HPDE6-E6E7 (cell line): ENCODE results near the gene CFAP161.

Source experiments
- DNase-seq: peaks from one replicate; pipeline ENCODE4 v3.0.0; 2011; ENCODE audit warnings: missing footprints; ENCODE audit errors: extremely low spot score

Gene CFAP161, protein sequence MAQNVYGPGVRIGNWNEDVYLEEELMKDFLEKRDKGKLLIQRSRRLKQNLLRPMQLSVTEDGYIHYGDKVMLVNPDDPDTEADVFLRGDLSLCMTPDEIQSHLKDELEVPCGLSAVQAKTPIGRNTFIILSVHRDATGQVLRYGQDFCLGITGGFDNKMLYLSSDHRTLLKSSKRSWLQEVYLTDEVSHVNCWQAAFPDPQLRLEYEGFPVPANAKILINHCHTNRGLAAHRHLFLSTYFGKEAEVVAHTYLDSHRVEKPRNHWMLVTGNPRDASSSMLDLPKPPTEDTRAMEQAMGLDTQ

DNA sequence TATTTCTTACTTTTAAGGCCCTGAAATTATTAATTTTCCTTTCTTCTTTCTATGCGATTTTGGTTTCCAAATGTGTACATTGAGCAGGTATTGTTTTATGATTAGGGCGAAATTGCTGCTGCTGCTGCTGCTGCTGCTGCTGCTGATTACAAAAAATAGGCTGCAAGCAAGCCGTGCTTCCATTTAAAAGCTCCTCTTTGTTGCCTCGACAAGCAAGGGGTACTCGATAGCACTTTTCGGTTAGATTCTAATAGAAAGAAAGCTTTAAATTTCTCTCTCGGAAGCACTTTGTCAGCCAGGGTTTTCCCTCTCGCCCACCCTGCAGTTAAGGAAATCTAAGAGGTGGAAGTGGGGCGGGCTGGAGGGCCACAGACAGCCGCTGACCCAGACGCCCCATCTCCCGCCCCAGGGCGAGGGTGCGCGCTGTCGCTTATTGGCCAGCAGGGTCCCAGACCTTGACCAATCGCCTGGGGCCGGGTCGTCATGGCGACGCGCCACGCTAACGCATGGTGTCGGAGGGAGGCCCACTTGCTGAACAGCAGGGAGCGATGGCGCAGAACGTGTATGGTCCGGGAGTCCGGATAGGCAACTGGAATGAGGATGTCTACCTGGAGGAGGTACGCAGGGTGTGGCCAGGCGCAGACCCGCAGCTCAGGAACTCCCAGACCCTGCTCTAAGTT is at the start of gene CFAP161:
Gene CFAP161, plus strand, starts transcription at position 489 of the 680 bp plus-strand sequence. Its CDS starts 60 bp downstream, at position 549.
- peak; percentile 29 for DNase-seq

DNA sequence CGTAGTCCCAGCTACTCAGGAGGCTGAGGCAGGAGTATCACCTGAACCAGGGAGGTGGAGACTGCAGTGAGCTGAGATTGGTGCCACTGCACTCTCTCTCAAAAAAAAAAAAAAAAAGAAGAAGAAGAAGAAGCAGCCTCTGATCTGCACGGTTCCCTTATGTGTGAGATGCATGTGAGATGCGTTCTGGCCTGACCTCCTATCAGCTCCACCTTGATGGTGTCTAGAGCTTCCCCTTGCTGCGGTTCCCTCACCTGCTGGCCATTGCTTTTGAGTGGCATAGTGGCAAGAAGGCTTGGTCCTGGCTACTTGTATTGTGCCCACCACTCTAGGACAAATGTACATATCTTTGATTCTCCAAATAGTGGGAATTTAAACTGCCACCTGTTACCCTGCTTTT is 49.4 kb upstream of the CFAP161 start:
- DNase-seq, result no peak

DNA sequence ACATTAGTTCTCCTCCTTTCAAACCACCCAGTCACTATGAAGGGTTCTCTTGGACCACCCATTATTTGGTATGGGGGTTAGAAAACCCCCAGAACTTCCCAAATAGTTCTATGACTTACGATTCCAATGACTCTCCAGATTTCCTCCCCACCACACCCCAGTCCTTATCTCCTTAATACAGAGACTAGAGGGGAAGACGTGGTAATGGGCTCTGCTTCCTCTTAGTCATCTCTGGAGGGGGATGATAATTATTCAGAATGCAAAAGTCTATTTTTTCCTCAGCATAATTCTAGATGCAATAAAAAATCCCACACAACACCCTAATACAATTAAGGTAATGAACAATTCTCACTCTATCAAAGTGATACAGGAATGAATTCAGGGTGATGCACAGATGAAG is 48.9 kb upstream of the CFAP161 start:
- DNase-seq, result no peak

DNA sequence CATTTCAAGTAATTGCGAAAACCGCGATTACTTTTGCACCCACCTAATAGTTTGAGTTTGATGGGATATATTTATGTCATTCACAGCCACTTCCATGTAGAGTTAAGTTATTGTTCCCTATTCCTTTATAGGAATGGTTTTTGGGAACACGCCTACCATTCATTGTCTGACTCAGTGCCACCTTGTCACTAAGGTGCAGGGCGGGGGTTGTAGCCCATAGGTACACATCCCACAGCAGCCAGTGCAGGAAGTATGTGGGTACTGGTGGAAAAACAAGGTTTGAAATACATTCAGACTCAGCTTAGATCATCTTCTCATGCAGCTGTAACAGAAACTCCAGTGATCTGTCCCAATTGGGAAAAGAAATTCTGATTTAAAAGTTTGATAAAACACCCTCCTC is 48.2 kb upstream of the CFAP161 start:
- no peak for DNase-seq

DNA sequence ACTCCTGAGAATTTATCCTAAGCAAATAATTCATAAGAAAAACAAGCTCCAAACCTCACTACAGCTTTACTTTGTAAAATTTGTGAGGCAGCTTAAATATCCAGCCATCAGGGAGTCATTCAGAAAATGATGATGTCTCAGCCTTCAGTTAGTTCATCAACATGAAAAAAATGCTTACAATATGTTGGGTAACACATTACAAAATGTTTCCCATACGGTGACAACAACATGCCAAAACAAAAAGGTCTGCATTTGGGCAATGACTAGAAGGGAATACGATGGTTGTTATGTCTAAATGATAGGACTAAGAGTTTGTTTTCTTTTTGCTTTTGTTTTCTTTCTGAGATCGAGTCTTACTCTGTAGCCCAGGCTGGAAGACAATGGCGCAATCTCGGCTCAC is 47.0 kb upstream of the CFAP161 start:
- DNase-seq, result no peak

DNA sequence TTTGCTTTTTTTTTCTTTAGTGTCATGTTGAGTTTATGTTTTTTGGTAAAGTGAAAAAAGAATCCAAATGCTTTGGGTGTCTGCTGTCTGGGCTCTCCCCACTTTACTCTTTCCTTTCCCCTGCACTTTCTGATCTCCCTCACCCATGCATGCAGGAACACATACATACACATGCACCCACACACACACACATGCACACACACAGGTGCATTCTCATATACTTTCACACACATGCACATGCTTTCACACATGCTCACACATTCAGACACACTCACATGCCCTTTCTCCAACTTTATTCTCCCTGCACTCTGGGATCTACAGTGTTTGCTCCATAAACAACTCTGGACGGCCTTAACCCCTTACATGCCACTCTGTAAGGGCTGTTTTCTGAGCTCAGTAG is 46.4 kb upstream of the CFAP161 start:
- DNase-seq, result no peak

DNA sequence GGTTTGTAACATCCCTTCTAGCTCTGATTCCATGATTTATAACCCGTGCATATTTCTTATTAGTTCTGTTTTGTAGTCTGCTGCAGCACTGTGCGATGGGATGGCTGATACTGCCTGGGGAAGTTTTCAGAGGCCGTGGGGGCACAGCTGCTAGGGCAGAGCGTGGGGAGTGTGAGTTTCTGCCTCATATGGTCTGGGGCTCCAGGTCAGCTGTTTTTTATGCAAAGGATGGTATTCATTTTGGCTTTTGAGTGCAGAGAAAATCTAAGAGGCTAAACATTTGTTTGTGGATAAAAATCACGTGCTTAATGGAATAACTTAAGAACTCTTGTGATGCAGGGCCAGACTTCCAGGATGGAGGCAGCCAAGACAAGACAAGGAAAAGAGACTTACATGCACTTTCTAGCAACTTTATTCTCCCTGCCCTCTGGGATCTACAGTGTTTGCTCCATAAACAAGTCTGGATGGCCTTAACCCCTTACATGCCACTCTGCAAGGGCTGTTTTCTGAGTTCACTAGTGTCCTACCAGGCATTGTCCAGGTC is 45.5 kb upstream of the CFAP161 start:
- no peak for DNase-seq

DNA sequence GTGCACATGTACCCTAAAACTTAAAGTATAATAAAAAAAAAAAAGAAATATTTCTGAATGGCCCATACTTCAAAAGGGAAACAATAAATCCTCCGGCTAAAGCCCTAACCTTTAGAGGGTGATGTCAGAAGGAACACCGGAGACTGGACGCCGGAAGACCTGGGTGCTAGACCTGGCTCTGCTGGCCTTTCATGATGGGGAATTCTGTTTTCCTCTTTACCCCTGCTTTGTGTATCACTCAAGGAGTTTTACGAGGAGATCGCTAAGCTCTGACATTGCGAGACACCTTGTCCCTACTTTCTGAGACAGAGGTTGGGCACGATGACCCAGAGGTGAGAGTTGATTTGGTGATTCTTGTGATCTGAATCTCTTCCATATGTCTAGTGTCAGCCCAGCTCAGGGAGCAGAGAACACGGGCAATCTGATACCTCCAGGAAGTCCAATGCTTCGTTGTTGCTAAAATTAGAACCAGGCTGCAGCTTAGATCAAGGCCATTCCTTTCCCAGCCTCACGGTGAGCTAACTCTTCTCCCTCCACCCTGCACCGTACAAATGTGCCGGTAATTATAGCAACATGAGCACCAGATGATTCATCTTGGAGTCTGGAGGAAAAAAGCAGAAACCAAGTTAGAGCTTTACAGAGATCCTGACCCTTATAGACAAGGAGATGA is 42.0 kb upstream of the CFAP161 start:
- peak; percentile 49 for DNase-seq

DNA sequence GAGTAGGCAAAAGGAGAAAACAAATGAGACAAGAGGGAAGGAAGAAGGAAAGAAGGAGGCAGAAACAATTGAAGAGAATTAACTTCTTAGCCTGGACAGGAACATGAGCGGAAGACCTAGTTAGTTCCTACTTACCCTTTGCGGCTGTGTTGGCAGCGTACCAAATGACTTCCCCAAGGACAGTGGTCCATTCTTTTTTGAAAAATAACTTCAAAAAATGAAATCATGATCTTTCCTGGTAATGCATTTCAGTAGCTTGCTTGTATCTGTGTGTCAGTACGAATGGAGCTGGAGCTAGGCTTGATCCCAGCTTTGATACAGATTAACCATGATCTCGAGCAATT is 41.5 kb upstream of the CFAP161 start:
- DNase-seq, result no peak

DNA sequence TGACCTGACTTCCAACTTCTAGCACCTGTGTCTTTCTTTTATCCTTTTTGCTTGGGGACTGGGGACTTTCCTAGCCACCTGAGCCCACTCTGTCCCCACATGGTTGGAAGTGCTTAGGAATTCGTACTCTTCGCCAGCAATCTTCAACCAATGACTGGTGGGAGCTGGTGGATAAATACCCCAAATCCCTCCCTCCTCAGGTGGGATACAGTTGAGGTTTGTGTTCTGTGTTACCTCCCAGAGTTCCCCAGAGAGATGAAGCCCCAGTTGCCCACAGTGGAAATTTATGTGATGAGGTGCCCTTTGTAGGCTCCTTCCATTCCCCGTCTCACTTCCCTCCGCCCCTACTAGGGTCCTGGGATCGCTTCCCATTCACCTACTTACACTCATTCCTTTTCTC is 40.1 kb upstream of the CFAP161 start:
- no peak for DNase-seq

DNA sequence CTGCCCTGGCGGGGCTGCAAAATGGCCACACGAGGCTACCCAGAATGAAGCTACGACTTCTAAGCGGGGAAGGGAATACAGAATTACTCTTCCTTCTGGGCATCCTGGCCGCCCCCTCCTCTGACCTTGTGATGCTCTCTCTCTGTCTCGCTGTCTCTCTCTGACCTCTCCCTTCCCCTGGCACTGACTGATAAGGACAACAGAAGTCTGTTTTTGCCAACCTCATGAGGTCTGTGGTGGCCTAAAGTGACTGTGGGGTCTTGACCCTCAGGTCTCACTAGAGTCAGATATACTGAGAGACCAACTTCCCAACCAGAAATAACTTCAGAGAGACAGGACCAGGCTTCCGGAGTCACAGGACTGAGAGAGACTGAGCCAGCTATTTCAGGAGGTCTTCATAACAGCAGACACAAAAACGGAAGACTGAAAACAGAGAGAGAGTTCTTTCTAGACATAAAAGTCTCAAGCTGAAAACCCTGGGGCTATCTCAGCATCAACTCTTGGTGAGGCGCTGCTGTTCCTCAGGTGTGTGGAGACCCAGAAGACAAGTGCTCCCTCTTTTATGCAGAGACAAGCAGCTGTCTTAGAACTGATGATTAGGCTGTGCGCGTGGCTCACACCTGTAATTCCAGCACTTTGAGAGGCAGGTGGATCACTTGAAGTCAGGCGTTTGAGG is 38.2 kb upstream of the CFAP161 start:
- DNase-seq, result no peak

DNA sequence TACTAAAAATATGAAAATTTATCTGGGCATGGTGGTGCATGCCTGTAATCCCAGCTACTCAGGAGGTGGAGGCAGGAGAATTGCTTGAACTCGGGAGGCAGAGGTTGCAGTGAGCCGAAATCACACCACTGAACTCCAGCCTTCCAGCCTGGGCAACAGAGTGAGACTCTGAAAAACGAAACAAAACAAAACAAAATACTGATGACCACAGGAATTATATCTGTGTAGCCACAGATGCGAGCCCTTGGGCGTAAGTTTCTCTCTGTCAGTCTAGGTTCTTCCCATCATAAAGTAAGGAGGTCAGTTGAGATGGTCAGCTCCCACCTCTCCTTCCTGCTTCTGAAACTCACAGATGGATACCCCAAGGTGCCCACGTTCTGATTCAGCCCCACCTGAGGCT is 37.7 kb upstream of the CFAP161 start:
- no peak for DNase-seq

DNA sequence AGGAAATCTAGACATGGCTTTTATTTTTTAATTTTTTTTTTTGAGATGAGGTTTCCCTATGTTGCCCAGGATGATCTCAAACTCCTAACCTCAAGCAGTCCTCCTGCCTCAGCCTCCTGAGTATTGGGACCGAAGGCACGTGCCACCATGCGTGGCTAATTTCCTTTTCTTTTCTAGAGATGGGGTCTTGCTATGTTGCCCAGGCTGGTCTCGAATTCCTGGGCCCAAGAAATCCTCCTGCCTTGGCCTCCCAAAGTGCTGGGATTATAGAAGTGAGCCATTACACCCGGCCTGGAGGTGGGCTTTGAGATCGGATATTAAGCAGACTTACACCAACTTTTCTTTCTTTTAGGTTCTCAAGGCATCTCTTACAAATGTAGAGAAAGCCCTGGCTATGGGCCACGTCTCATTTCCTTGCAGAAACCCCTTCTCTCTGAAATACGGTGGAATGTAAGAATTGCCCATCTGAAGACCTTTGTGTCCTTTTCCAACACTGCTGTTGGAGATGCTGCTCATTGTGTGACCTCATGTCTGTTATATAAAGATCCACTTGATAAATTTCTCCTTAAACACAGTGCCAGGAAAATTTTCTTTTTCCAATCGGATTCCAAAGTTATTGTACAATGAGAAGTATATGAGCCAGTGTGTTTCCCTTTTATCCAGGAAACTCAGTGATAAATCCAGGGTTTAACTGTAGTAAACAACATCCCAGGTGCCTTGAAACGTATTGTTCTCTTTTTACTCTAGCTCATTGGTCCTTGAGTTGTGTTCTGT is 36.8 kb upstream of the CFAP161 start:
- DNase-seq, result no peak

DNA sequence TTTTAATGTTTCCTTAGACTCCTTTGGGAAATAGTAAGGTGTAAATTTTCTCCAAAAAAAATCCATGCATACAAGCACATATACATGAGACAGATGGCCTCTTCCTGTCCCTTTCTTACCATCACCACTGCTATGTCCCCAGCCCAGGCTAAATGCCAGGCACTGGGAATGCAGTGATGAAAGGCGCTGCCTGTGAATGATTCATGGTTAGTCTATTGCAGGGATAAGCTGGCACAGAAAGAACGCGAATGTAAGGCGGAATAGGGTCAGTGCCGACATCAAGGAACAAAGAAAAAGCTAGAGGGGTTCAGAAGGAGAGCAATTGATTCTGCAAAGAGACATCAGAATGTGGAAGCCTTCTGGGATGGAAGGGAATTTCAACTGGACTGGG is 36.2 kb upstream of the CFAP161 start:
- DNase-seq, result no peak

DNA sequence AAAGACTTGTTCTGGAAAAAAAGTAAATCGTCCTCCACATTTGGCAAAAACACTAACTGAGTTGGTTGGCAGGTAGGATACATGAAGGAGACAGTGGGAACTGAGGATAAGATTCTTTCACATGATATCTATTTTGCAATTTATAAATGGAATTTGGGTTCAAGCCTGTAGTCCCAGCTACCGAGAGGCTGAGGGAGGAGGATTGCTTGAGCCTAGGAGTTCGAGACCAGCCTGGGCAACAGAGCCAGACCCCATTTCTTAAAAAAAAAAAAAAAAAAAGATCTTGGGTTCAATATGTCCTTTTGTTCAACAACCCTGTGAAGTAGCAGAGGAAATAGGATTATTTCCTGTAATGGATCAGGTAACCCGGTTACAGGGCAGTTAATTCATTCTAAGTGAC is 35.7 kb upstream of the CFAP161 start:
- no peak for DNase-seq

DNA sequence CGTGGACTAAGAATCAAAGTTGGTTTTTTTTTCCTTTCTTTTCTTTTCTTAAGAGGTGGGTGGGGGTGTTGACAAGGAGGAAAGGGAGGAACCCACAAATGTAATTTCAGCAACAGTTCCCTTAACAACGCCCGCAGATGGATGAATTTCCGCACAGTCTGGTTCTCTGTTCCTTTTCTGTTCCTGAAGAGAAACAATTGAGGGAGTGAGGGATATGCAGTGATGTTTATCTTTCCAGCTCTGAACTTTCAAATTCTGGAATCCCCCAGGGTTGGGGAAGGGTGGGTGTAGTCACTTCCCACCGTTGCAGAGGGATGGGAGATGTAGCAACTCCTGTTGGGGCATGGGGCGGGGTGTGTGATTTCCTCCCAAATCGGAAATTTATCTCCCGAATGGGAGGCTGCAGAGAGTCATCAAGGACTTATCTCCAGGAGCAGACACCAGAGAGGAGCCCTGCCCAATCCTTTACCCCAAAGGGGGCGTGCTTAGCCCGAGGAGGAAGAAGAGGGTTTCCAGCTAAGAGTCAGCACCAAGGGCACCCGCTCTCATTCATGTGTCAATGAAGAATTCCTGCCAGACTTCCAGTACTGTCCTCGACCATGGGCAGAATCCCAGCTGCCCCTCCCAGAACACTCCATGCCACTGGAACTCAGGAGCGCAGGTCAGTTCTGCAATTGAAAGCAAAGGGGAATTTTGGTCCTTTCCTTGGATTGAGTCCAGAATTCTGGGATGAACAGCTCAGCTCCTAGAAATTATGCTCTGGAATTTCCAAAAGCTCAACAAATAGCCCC is 35.0 kb upstream of the CFAP161 start:
- DNase-seq, result no peak

DNA sequence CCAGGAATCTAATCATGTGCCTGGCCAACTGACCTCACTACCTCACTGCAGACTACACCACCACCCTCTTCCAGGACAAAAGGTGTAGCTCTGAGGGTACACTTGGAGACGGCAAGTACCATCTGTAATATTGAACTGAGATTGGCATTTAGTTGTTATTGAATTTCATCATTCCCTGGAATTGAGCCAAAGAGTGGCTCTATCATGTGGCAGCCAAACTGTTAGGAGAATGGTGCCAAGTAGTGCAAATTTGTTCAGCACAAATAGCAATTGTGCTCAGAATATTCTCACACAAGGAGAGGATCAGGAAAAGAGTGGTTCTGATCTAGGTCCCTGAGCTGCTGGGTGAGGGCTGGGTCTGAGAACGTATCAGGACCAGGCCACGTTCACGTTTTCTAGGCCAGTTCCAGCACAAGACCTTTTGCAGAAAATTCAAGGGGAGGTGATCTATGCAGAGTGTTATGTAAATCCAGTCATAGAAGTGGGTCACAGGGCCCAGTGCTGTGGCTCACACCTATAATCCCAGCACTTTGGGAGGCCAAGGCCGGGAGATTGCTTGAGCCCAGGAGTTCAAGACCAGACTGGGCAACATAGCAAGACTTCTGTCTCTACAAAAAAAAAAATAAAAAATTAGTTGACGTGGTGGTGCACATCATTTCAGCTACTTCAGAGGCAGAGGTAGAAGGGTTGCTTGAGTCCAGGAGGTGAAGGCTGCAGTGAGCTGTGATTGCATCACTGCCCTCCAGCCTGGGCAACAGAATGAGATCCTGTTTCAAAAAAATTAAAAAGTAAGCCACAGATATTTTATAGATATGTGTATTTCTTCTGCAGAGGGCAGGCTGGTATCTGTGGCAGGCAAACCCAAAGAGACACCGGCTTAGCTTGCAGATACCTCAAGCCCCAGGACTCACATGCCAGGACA is 31.9 kb upstream of the CFAP161 start:
- no peak for DNase-seq

DNA sequence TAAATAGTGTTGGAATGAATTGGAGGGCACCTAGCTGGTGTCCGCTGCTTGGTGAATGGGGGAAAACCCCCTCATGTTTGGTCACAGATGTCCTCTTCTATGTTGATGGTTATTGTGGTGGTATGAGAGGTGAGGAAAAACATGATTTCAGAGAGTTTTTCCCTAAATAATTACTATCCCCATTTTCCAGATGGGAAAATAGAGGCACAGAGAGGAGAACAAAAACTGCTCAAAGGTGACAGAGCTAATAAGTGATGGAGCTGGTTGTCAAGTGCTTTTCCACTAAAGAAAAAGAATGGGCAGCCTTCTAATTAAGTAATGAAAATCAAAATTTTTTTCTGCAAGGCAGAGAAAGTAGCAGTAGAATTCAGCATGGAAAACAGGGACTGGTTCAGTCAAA is 30.2 kb upstream of the CFAP161 start:
- no peak for DNase-seq

DNA sequence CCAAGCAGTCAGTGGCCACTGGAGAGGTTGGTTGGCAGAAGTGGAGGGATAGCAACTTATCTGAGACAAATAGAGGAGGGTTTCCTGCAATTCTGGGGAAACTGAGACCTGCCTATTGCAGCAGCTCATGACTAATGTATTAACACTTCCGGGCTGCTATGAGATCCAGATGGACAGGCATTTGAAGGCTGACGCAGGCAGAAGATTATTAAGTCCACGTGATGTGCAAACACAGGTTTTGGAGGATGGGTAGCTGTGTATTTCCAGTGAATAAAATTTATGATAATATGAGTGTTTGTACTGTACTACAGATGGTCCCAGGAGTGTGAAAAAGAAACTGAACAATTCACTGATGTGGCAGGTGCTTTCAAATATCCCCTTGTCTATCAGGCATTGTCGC is 28.5 kb upstream of the CFAP161 start:
- DNase-seq, result no peak

DNA sequence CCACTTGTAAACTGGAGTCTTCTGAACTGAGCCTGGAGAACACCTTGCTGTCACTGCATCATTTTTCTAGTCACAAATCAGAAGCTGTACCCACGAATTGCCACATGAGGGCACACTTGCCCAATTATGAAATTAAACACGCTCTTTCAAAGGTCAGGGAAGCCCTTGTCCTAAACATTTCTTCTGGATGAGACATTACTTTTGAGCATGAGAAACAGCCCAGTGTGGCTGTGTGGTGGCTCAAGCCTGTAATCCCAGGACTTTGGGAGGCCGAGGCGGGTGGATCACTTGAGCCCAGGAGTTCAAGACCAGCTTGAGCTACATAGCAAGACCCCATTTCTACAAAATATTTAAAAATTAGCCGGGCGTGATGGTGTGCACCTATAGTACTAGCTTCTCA is 27.5 kb upstream of the CFAP161 start:
- peak; percentile 49 for DNase-seq
